Measurements from ENCODE around the gene FOXP1. TPM values are rescaled to one million over a fixed set of nuclear protein-coding genes. Genes with fewer than 3 reads are reported as not detected.

The FOXP1 gene
- total RNA-seq, 1 donor from 2014 or later = 71.3 TPM

DNA sequence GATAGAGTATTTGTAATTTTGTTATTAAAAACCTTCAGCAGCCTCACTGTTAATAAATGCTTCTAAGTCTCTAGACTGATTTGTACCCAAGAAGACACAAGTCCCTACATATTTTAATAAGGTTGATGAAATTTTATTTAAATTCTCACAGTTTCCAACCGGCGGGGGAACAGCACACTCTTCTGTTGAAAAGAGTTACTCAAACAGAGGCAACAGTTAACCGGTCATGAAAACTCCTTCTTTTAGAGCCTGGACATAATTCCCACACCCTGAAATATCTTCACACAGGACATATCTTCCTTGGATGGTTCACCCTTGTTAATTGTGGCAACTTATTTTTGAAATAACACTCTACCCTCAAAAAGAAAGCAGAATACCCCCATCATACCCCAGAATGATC lies 278.8 kb downstream of the FOXP1 start:
- Mint-ChIP-seq H3K9me3 (ENCODE audit: unreplicated experiment) (no peaks in the 10 kb centered on the region), H3K36me3 (ENCODE audit: low read depth, unreplicated experiment) (no peaks in the 10 kb centered on the region), H3K4me3 (ENCODE audit: unreplicated experiment) (peak overlapping the region; percentile 94), H3K4me1 (ENCODE audit: unreplicated experiment) (peaks cover 49% of the 10 kb centered on the region), H3K27ac (ENCODE audit: unreplicated experiment) (peak overlapping the region; percentile 85), H3K27me3 (ENCODE audit: unreplicated experiment) (no peaks in the 10 kb centered on the region)
- no peak for DNase-seq (ENCODE audit: low spot score)
- TF ChIP-seq, protein P1, sequence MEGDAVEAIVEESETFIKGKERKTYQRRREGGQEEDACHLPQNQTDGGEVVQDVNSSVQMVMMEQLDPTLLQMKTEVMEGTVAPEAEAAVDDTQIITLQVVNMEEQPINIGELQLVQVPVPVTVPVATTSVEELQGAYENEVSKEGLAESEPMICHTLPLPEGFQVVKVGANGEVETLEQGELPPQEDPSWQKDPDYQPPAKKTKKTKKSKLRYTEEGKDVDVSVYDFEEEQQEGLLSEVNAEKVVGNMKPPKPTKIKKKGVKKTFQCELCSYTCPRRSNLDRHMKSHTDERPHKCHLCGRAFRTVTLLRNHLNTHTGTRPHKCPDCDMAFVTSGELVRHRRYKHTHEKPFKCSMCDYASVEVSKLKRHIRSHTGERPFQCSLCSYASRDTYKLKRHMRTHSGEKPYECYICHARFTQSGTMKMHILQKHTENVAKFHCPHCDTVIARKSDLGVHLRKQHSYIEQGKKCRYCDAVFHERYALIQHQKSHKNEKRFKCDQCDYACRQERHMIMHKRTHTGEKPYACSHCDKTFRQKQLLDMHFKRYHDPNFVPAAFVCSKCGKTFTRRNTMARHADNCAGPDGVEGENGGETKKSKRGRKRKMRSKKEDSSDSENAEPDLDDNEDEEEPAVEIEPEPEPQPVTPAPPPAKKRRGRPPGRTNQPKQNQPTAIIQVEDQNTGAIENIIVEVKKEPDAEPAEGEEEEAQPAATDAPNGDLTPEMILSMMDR (IDR thresholded peaks at IDR 0.05; ENCODE audit: unreplicated experiment) = no peak

DNA sequence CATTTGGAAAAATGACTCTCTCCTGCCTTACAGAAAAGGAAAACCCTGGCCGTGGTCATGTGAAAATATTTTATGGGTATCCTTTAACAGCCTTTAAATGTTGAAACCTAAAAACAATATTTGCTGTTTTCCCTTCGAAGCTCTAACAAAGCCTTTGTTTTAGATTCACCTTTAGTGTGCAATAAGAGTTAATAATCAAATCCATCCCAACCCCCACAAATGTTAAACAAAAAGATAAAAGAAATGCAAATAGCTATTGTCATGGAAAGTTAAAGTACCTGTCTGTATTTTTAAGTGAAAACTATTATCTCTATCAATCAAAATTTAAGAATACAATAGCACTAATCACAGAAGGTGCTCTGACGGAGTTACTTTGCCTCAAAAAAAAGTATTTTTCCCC lies 279.3 kb downstream of the FOXP1 start:
- DNase-seq (ENCODE audit: low spot score) = no peak
- Mint-ChIP-seq H3K27ac (ENCODE audit: unreplicated experiment) (no peak overlapping the region), H3K27me3 (ENCODE audit: unreplicated experiment) (no peaks in the 10 kb centered on the region), H3K36me3 (ENCODE audit: low read depth, unreplicated experiment) (no peaks in the 10 kb centered on the region), H3K4me1 (ENCODE audit: unreplicated experiment) (peaks cover 50% of the 10 kb centered on the region), H3K9me3 (ENCODE audit: unreplicated experiment) (no peaks in the 10 kb centered on the region), H3K4me3 (ENCODE audit: unreplicated experiment) (peak overlapping the region; percentile 94)
- TF ChIP-seq, protein P1 (IDR thresholded peaks at IDR 0.05; ENCODE audit: unreplicated experiment) = no peak

DNA sequence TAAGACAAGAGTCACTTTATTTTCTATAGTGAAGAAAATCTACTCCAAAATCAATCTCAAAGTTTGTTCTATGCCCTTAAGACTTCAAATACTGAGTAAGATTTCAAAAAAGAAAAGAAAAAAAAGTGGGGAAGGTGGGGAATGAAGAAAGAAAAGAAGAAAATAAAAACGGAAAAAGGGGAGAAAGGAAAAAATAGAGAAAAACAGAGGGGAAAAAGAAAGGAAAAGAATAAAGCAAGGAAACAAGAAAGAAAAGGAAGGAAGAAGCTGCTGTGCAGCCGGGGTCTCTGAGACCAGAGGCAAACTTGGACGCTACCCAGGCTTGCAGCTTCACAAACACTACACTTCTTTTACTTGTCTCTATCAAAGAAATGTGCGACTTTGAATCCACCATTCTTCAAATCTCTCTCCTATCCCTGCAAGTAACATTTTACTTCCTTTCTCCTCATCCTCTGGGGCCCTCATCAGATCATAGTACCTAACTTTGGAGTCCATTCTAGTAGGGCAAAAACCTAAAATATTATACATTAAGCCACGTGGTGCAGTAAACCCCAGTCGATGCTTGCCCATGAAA lies 279.8 kb downstream of the FOXP1 start:
- peak overlapping the region; percentile 94 for H3K4me3 Mint-ChIP-seq (ENCODE audit: unreplicated experiment)
- no peak overlapping the region for H3K27ac Mint-ChIP-seq (ENCODE audit: unreplicated experiment)
- no peaks in the 10 kb centered on the region for H3K9me3 Mint-ChIP-seq (ENCODE audit: unreplicated experiment)
- H3K4me1 Mint-ChIP-seq (ENCODE audit: unreplicated experiment) = peaks cover 47% of the 10 kb centered on the region
- DNase-seq (ENCODE audit: low spot score) = no peak
- no peaks in the 10 kb centered on the region for H3K27me3 Mint-ChIP-seq (ENCODE audit: unreplicated experiment)
- TF ChIP-seq, protein P1 (IDR thresholded peaks at IDR 0.05; ENCODE audit: unreplicated experiment) = no peak
- H3K36me3 Mint-ChIP-seq (ENCODE audit: low read depth, unreplicated experiment) = no peaks in the 10 kb centered on the region

DNA sequence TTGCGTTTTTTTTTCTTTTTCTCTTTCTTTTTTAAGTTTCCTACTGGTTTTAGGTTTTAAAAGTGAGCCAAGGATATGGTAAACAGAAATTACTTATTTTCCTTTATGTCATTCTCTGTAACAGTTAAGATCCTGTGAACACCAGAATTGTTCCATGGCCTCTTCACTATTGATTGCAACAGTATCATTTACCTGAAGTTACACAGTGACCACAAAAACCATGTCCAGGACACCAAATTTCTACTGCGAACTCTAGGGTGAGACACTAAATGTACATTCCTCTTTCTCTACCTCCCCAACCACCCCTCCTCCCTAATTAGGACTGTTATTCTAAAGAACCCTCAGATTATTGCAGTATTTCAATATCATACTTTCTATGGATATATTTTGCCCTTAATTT lies 280.9 kb downstream of the FOXP1 start:
- TF ChIP-seq, protein P1 (IDR thresholded peaks at IDR 0.05; ENCODE audit: unreplicated experiment) = no peak
- Mint-ChIP-seq H3K4me3 (ENCODE audit: unreplicated experiment) (no peak overlapping the region), H3K27me3 (ENCODE audit: unreplicated experiment) (no peaks in the 10 kb centered on the region), H3K27ac (ENCODE audit: unreplicated experiment) (no peak overlapping the region), H3K9me3 (ENCODE audit: unreplicated experiment) (no peaks in the 10 kb centered on the region), H3K4me1 (ENCODE audit: unreplicated experiment) (peaks cover 39% of the 10 kb centered on the region), H3K36me3 (ENCODE audit: low read depth, unreplicated experiment) (peaks cover 3% of the 10 kb centered on the region)
- no peak for DNase-seq (ENCODE audit: low spot score)

DNA sequence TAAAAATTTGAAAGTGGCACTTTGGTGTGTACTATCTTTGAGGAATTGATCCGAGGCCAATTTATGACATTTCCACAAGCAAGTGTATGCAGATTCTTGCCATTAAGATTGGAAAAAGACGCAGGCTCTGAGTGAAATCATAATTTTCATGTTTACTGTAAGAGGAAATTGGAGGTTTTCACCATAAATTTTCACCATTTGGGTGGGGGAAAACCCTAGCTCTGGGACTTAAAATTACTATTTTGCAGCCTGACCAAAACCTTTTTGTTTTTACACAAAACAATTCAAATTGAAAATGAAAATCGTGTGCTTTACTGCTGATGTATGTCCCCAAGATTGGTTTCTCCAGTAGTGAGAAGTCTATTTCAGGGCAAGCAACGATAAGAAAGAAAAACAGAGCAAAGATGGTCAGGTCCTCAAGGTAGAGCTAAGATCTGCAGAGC lies 282.6 kb downstream of the FOXP1 start:
- no peak for DNase-seq (ENCODE audit: low spot score)
- Mint-ChIP-seq H3K36me3 (ENCODE audit: low read depth, unreplicated experiment) (peaks cover 3% of the 10 kb centered on the region), H3K27ac (ENCODE audit: unreplicated experiment) (no peak overlapping the region), H3K4me3 (ENCODE audit: unreplicated experiment) (no peak overlapping the region), H3K4me1 (ENCODE audit: unreplicated experiment) (peaks cover 34% of the 10 kb centered on the region), H3K27me3 (ENCODE audit: unreplicated experiment) (no peaks in the 10 kb centered on the region), H3K9me3 (ENCODE audit: unreplicated experiment) (no peaks in the 10 kb centered on the region)
- TF ChIP-seq, protein P1 (IDR thresholded peaks at IDR 0.05; ENCODE audit: unreplicated experiment) = no peak
